RWPE2 (cell line): ENCODE results near the gene PRKG1.

Source experiments
- ATAC-seq: fragments of 200-7000 bp; cut with Tn5 transposase; 3 replicates; pipeline ENCODE4 v1.9.1; 2021; ENCODE audit warnings: low read depth
- DNase-seq: peaks from one replicate; pipeline ENCODE4 v3.0.0-alpha.2; 2020; ENCODE audit warnings: low spot score
- H3K27ac ChIP-seq: fragments of 450-650 bp; 2 replicates; pipeline ENCODE4 v1.5.1; 2017; ENCODE audit warnings: mild to moderate bottlenecking; ENCODE audit not compliant: poor library complexity, severe bottlenecking
- H3K27me3 ChIP-seq: fragments of 250-450 bp; sonication (Bioruptor Pico); 2 replicates; pipeline ENCODE4 v1.5.1; 2021; ENCODE audit warnings: mild to moderate bottlenecking, moderate library complexity; ENCODE audit not compliant: insufficient read depth, poor library complexity, severe bottlenecking
- H3K36me3 ChIP-seq: fragments of 250-450 bp; sonication (Bioruptor Pico); 2 replicates; pipeline ENCODE4 v1.5.1; 2020; ENCODE audit warnings: low read depth, mild to moderate bottlenecking, moderate library complexity
- H3K4me1 ChIP-seq: fragments of 250-450 bp; sonication (Bioruptor Pico); 2 replicates; pipeline ENCODE4 v1.5.1; 2021; ENCODE audit warnings: mild to moderate bottlenecking, moderate library complexity; ENCODE audit not compliant: insufficient read depth, poor library complexity, severe bottlenecking
- H3K4me3 ChIP-seq: fragments of 250-450 bp; sonication (Bioruptor Pico); 2 replicates; pipeline ENCODE4 v1.5.1; 2021; ENCODE audit warnings: mild to moderate bottlenecking, moderate library complexity; ENCODE audit not compliant: severe bottlenecking
- H3K9me3 ChIP-seq: fragments of 250-450 bp; sonication (Bioruptor Pico); 2 replicates; pipeline ENCODE4 v1.5.1; 2021; ENCODE audit warnings: mild to moderate bottlenecking, moderate library complexity; ENCODE audit not compliant: severe bottlenecking
- CTCF ChIP-seq: fragments of 450-650 bp; IDR thresholded peaks from one replicate; pipeline ENCODE4 v1.5.1; 2017; ENCODE audit warnings: mild to moderate bottlenecking, moderate library complexity; ENCODE audit not compliant: poor library complexity, severe bottlenecking

Gene PRKG1

GRCh38 chr10:52011118-52011517 lies 936.8 kb downstream of the PRKG1 start:
- Histone ChIP-seq H3K4me1 (no peaks in the 10 kb centered on the region), H3K27me3 (no peaks in the 10 kb centered on the region), H3K4me3 (no peak overlapping the region), H3K27ac (no peak overlapping the region), H3K36me3 (no peaks in the 10 kb centered on the region), H3K9me3 (no peaks in the 10 kb centered on the region)
- TF ChIP-seq CTCF = no peak
- no peak for DNase-seq
- no peak for ATAC-seq

- Histone ChIP-seq H3K9me3 (no peaks in the 10 kb centered on the region), H3K27me3 (no peaks in the 10 kb centered on the region), H3K36me3 (no peaks in the 10 kb centered on the region), H3K27ac (no peak overlapping the region), H3K4me3 (no peak overlapping the region), H3K4me1 (no peaks in the 10 kb centered on the region)
- DNase-seq (no peak), ATAC-seq (no peak)
- TF ChIP-seq CTCF = no peak
These were observed 944.8 kb downstream of the PRKG1 start for GRCh38 chr10:52019077-52019555.

GRCh38 chr10:52019656-52020055 lies 945.4 kb downstream of the PRKG1 start:
- Histone ChIP-seq H3K4me1 (no peaks in the 10 kb centered on the region), H3K36me3 (no peaks in the 10 kb centered on the region), H3K27me3 (no peaks in the 10 kb centered on the region), H3K27ac (no peak overlapping the region), H3K4me3 (no peak overlapping the region), H3K9me3 (no peaks in the 10 kb centered on the region)
- no peak for ATAC-seq
- no peak for TF ChIP-seq CTCF
- DNase-seq = no peak

- no peaks in the 10 kb centered on the region for H3K36me3 ChIP-seq
- DNase-seq (no peak), ATAC-seq (no peak)
- H3K27ac ChIP-seq = no peak overlapping the region
- no peaks in the 10 kb centered on the region for H3K27me3 ChIP-seq
- no peaks in the 10 kb centered on the region for H3K9me3 ChIP-seq
- no peak overlapping the region for H3K4me3 ChIP-seq
- H3K4me1 ChIP-seq = no peaks in the 10 kb centered on the region
- no peak for TF ChIP-seq CTCF
These were observed 945.9 kb downstream of the PRKG1 start for GRCh38 chr10:52020173-52020572.

- TF ChIP-seq CTCF = no peak
- no peaks in the 10 kb centered on the region for H3K36me3 ChIP-seq
- H3K4me3 ChIP-seq = no peak overlapping the region
- H3K9me3 ChIP-seq = no peaks in the 10 kb centered on the region
- no peak for DNase-seq
- no peaks in the 10 kb centered on the region for H3K4me1 ChIP-seq
- no peak overlapping the region for H3K27ac ChIP-seq
- no peaks in the 10 kb centered on the region for H3K27me3 ChIP-seq
- ATAC-seq = no peak
These were observed 946.4 kb downstream of the PRKG1 start for GRCh38 chr10:52020702-52021101.
